Measurements from ENCODE around the gene TMEM95. TPM values are rescaled to one million over a fixed set of nuclear protein-coding genes. Genes with fewer than 3 reads are reported as not detected.

The TMEM95 gene
- polyA plus RNA-seq, 1 donor (not counting 4 experiments of a cell fraction or from before 2014, with no cell fraction given): not detected

- no peak for TF ChIP-seq EZH2 (IDR thresholded peaks at IDR 0.05; ENCODE audit: low read length)
- TF ChIP-seq, protein P1, sequence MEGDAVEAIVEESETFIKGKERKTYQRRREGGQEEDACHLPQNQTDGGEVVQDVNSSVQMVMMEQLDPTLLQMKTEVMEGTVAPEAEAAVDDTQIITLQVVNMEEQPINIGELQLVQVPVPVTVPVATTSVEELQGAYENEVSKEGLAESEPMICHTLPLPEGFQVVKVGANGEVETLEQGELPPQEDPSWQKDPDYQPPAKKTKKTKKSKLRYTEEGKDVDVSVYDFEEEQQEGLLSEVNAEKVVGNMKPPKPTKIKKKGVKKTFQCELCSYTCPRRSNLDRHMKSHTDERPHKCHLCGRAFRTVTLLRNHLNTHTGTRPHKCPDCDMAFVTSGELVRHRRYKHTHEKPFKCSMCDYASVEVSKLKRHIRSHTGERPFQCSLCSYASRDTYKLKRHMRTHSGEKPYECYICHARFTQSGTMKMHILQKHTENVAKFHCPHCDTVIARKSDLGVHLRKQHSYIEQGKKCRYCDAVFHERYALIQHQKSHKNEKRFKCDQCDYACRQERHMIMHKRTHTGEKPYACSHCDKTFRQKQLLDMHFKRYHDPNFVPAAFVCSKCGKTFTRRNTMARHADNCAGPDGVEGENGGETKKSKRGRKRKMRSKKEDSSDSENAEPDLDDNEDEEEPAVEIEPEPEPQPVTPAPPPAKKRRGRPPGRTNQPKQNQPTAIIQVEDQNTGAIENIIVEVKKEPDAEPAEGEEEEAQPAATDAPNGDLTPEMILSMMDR (optimal IDR thresholded peaks at IDR 0.05 in 1 of 3, IDR thresholded peaks at IDR 0.05 in 1 of 3, conservative IDR thresholded peaks at IDR 0.05 in 1 of 3; ENCODE audit: extremely low read depth in 1 of 3, insufficient read depth in 2 of 3, low read length in 3 of 3): no peak
- Histone ChIP-seq H3K4me1 (ENCODE audit: control insufficient read depth, extremely low read depth, insufficient read depth, low read length) (peaks cover 15% of the 10 kb centered on the region), H3K9me3 (ENCODE audit: control insufficient read depth, low read depth, low read length) (no peaks in the 10 kb centered on the region), H3K4me3 (ENCODE audit: control insufficient read depth in 2 of 3, extremely low read depth in 1 of 3, insufficient read depth in 2 of 3, low read depth in 1 of 3, low read length in 3 of 3) (peak overlapping the region; percentile 60 to 86 (median 84)), H3K27me3 (ENCODE audit: control insufficient read depth, extremely low read depth, insufficient read depth, low read length) (no peaks in the 10 kb centered on the region), H3K9me1 (ENCODE audit: control insufficient read depth, extremely low read depth, insufficient read depth, low read length) (peaks cover 3% of the 10 kb centered on the region), H3K9ac (ENCODE audit: control insufficient read depth, extremely low read depth, insufficient read depth, low read length) (peak overlapping the region; percentile 78), H3K36me3 (ENCODE audit: control insufficient read depth in 2 of 2, extremely low read depth in 1 of 2, insufficient read depth in 2 of 2, low read length in 2 of 2) (no peaks in the 10 kb centered on the region), H4K20me1 (ENCODE audit: control insufficient read depth, extremely low read depth, insufficient read depth, low read length) (no peaks in the 10 kb centered on the region), H3K4me2 (ENCODE audit: control insufficient read depth, extremely low read depth, insufficient read depth, low read depth, low read length) (peak overlapping the region; percentile 89), H2AFZ (ENCODE audit: control insufficient read depth, low read length) (peak overlapping the region; percentile 52), H3K27ac (ENCODE audit: control insufficient read depth, insufficient read depth, low read length) (peak overlapping the region; percentile 40), H3K79me2 (ENCODE audit: control insufficient read depth, insufficient read depth, low read length) (peaks cover 5% of the 10 kb centered on the region)
- no peak for FAIRE-seq
- dilution Hi-C loops (cut with MboI; ENCODE audit: extremely low pct_ligation_motif_present, low sequenced_read_pairs): no loop called here
- no peak for DNase-seq (ENCODE audit: low read depth, low spot score)
Measured at GRCh38 chr17:7403727-7403976, 48.7 kb downstream of the TMEM95 start.

- DNase-seq (ENCODE audit: low read depth, low spot score) (peak; percentile 97), FAIRE-seq (peak; percentile 87)
Measured at GRCh38 chr17:7403977-7404736, 49.2 kb downstream of the TMEM95 start, which contains the start of gene TMEM256. Gene TMEM256, minus strand, starts transcription at chr17:7404097. Its CDS starts 13 bp downstream, at chr17:7404084.

More at GRCh38 chr17:7403977-7404736, 49.2 kb downstream of the TMEM95 start, which contains the start of gene TMEM256:
- peak within 1 kb of the TSS; percentile 78 for H3K9ac ChIP-seq (ENCODE audit: control insufficient read depth, extremely low read depth, insufficient read depth, low read length)
- H2AFZ ChIP-seq (ENCODE audit: control insufficient read depth, low read length): peak within 1 kb of the TSS; percentile 86
- H3K4me2 ChIP-seq (ENCODE audit: control insufficient read depth, extremely low read depth, insufficient read depth, low read depth, low read length): peak within 1 kb of the TSS; percentile 89
- H3K27me3 ChIP-seq (ENCODE audit: control insufficient read depth, extremely low read depth, insufficient read depth, low read length): no peaks in the 10 kb centered on the region
- no peaks in the 10 kb centered on the region for H4K20me1 ChIP-seq (ENCODE audit: control insufficient read depth, extremely low read depth, insufficient read depth, low read length)
- H3K9me1 ChIP-seq (ENCODE audit: control insufficient read depth, extremely low read depth, insufficient read depth, low read length): peaks cover 3% of the 10 kb centered on the region
- peak within 1 kb of the TSS; percentile 60 to 86 (median 84) for H3K4me3 ChIP-seq (ENCODE audit: control insufficient read depth in 2 of 3, extremely low read depth in 1 of 3, insufficient read depth in 2 of 3, low read depth in 1 of 3, low read length in 3 of 3)
- H3K79me2 ChIP-seq (ENCODE audit: control insufficient read depth, insufficient read depth, low read length): peaks cover 5% of the 10 kb centered on the region
- peak within 1 kb of the TSS; percentile 70 for H3K27ac ChIP-seq (ENCODE audit: control insufficient read depth, insufficient read depth, low read length)
- peaks cover 15% of the 10 kb centered on the region for H3K4me1 ChIP-seq (ENCODE audit: control insufficient read depth, extremely low read depth, insufficient read depth, low read length)
- no peaks in the 10 kb centered on the region for H3K36me3 ChIP-seq (ENCODE audit: control insufficient read depth in 2 of 2, extremely low read depth in 1 of 2, insufficient read depth in 2 of 2, low read length in 2 of 2)
- no peak for TF ChIP-seq EZH2 (IDR thresholded peaks at IDR 0.05; ENCODE audit: low read length)
- TF ChIP-seq, protein P1 (optimal IDR thresholded peaks at IDR 0.05 in 1 of 3, IDR thresholded peaks at IDR 0.05 in 1 of 3, conservative IDR thresholded peaks at IDR 0.05 in 1 of 3; ENCODE audit: extremely low read depth in 1 of 3, insufficient read depth in 2 of 3, low read length in 3 of 3): no peak
- dilution Hi-C loops (cut with MboI; ENCODE audit: extremely low pct_ligation_motif_present, low sequenced_read_pairs): no loop called here
- no peaks in the 10 kb centered on the region for H3K9me3 ChIP-seq (ENCODE audit: control insufficient read depth, low read depth, low read length)

Measured in keratinocyte (primary cell).